MM.1S (cell line): ENCODE data around the gene CARHSP1.

ENCODE experiments used
- DNase-seq: peaks from one replicate; pipeline ENCODE4 v3.0.0-alpha.2; 2015
- H2AFZ ChIP-seq: fragments of 300-600 bp; sonication (generic); 2 replicates; pipeline ENCODE4 v1.6.0; 2016; ENCODE audit warnings: antibody characterized with exemption, low read length
- H3F3A ChIP-seq: fragments of 300-600 bp; sonication (generic); 2 replicates; pipeline ENCODE4 v1.6.1; 2016; ENCODE audit warnings: mild to moderate bottlenecking, antibody characterized with exemption, low read length, moderate library complexity, mixed read lengths; ENCODE audit not compliant: insufficient read depth
- H3K27ac ChIP-seq: fragments of 300-600 bp; sonication (generic); 2 replicates; pipeline ENCODE4 v1.5.1; 2016; ENCODE audit warnings: mild to moderate bottlenecking, low read length
- H3K27me3 ChIP-seq: fragments of 300-600 bp; sonication (generic); replicated peaks from 2 replicates; pipeline ENCODE4 v1.6.0; 2016; ENCODE audit warnings: low read length; ENCODE audit not compliant: insufficient read depth
- H3K36me3 ChIP-seq: fragments of 300-600 bp; sonication (generic); replicated peaks from 2 replicates; pipeline ENCODE4 v1.6.1; 2016; ENCODE audit warnings: mild to moderate bottlenecking, low read length, mixed read lengths; ENCODE audit not compliant: insufficient read depth
- H3K4me1 ChIP-seq: fragments of 300-600 bp; sonication (generic); 2 replicates; pipeline ENCODE4 v1.6.1; 2016; ENCODE audit warnings: low read length, mixed read lengths
- H3K4me2 ChIP-seq: fragments of 300-600 bp; sonication (generic); 2 replicates; pipeline ENCODE4 v1.6.0; 2016; ENCODE audit warnings: low read depth, low read length
- H3K4me3 ChIP-seq: fragments of 300-600 bp; sonication (generic); 2 replicates; pipeline ENCODE4 v1.5.1; 2016; ENCODE audit warnings: low read length, mixed read lengths
- H3K79me2 ChIP-seq: fragments of 300-600 bp; sonication (generic); 2 replicates; pipeline ENCODE4 v1.6.1; 2016; ENCODE audit warnings: mixed run types, low read length, mixed read lengths
- H3K9ac ChIP-seq: fragments of 300-600 bp; sonication (generic); 2 replicates; pipeline ENCODE4 v1.6.1; 2016; ENCODE audit warnings: low read length, mixed read lengths
- H3K9me2 ChIP-seq: fragments of 300-600 bp; sonication (generic); replicated peaks from 2 replicates; pipeline ENCODE4 v1.6.1; 2016; ENCODE audit warnings: mild to moderate bottlenecking, low read length, mixed read lengths; ENCODE audit not compliant: insufficient read depth
- H3K9me3 ChIP-seq: fragments of 300-600 bp; sonication (generic); replicated peaks from 2 replicates; pipeline ENCODE4 v1.6.1; 2016; ENCODE audit warnings: mild to moderate bottlenecking, low read length, mixed read lengths; ENCODE audit not compliant: insufficient read depth
- H4K20me1 ChIP-seq: fragments of 300-600 bp; sonication (generic); 2 replicates; pipeline ENCODE4 v1.6.1; 2016; ENCODE audit warnings: mild to moderate bottlenecking, low read length, moderate library complexity, mixed read lengths; ENCODE audit not compliant: insufficient read depth
- EZH2 ChIP-seq: fragments of 300-600 bp; sonication (generic); optimal IDR thresholded peaks from 2 replicates; pipeline ENCODE3; 2017; ENCODE audit warnings: low read depth, mild to moderate bottlenecking, antibody characterized with exemption, low read length, mixed read lengths
- EZH2phosphoT487 ChIP-seq: fragments of 300-600 bp; sonication (generic); IDR thresholded peaks from 2 replicates; pipeline ENCODE4 v1.6.1; 2018; ENCODE audit warnings: antibody characterized with exemption, low read length
- TF ChIP-seq, protein P1 (sequence below): fragments of 300-600 bp; sonication (generic); IDR thresholded peaks from 2 replicates; pipeline ENCODE4 v1.5.1; 2016; ENCODE audit warnings: antibody characterized with exemption, low read length, mixed read lengths

CARHSP1 gene

DNA sequence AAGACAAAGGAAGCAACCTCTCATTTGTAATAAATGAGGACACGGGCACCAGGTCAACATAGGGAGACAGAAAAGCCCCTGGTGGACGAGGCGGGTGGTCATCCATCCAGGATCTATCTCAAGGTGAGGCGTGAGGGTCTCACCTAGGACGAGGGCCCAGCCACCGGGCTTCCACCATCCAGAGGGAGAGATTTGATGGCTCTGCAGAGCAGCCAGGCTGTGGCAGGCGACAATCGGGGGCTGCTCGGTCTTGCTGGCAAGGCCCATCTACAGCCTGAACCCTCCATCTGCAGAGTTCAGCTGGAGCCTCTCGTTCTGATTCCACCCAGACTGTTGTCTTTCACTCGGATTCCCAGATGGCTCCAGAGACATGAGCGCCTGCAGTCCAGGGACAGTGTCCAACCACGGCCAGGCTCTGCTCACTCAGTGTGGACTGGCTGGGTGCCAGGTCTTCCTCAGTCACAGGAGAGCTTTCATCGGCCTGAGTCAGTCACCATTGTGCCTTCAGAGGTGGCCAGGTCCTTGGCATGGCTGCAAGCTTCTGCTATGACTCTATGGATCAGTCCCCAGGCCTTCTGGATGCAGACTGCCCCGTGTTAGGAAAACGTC lies 19.2 kb upstream of the CARHSP1 start:
- Histone ChIP-seq H3K36me3 (no peaks in the 10 kb centered on the region; the same call in 1 of the 2 replicates), H3K27ac (no peak overlapping the region)

DNA sequence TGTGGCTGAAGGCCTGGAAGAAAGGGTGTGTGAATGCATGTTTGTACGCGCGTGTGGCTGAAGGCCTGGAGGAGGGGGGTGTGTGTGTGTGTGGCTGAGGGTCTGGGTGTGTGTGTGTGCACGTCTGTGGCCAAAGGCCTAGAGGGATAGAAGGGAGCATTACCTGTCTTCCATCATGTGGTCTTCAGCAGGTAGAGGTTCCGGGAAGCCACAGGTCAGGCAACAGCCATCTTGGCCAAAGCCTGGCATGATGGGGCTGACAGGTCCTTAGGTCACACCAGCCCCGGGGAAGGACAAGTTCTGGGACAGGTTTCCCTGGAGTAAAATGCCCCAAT lies 18.6 kb upstream of the CARHSP1 start:
- no peak for DNase-seq
- TF ChIP-seq EZH2 (no peak), EZH2phosphoT487 (no peak)
- TF ChIP-seq, protein P1, sequence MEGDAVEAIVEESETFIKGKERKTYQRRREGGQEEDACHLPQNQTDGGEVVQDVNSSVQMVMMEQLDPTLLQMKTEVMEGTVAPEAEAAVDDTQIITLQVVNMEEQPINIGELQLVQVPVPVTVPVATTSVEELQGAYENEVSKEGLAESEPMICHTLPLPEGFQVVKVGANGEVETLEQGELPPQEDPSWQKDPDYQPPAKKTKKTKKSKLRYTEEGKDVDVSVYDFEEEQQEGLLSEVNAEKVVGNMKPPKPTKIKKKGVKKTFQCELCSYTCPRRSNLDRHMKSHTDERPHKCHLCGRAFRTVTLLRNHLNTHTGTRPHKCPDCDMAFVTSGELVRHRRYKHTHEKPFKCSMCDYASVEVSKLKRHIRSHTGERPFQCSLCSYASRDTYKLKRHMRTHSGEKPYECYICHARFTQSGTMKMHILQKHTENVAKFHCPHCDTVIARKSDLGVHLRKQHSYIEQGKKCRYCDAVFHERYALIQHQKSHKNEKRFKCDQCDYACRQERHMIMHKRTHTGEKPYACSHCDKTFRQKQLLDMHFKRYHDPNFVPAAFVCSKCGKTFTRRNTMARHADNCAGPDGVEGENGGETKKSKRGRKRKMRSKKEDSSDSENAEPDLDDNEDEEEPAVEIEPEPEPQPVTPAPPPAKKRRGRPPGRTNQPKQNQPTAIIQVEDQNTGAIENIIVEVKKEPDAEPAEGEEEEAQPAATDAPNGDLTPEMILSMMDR: no peak
- Histone ChIP-seq H3K27me3 (no peaks in the 10 kb centered on the region), H3K9me3 (no peaks in the 10 kb centered on the region), H3K79me2 (no peaks in the 10 kb centered on the region), H3K36me3 (no peaks in the 10 kb centered on the region), H4K20me1 (no peaks in the 10 kb centered on the region), H3K4me1 (no peaks in the 10 kb centered on the region), H3K4me2 (no peak overlapping the region), H2AFZ (no peak overlapping the region), H3F3A (0 out of 2 replicates have a peak, but pooled peaks cover 3% of the 10 kb centered on the region), H3K27ac (no peak overlapping the region), H3K9ac (no peak overlapping the region), H3K9me2 (no peaks in the 10 kb centered on the region), H3K4me3 (no peak overlapping the region)

More for the DNA sequence above, 19.2 kb upstream of the CARHSP1 start:
- no peaks in the 10 kb centered on the region for H4K20me1 ChIP-seq
- H2AFZ ChIP-seq: no peak overlapping the region
- H3K9me3 ChIP-seq: no peaks in the 10 kb centered on the region
- H3K4me3 ChIP-seq: no peak overlapping the region
- no peak overlapping the region for H3K4me2 ChIP-seq
- H3K79me2 ChIP-seq: no peaks in the 10 kb centered on the region
- H3F3A ChIP-seq: peaks cover 3% of the 10 kb centered on the region; the same call in 1 of the 2 replicates
- no peak overlapping the region for H3K9ac ChIP-seq
- TF ChIP-seq, protein P1: no peak
- no peak for TF ChIP-seq EZH2phosphoT487
- TF ChIP-seq EZH2: no peak
- H3K27me3 ChIP-seq: no peaks in the 10 kb centered on the region
- H3K4me1 ChIP-seq: no peaks in the 10 kb centered on the region
- DNase-seq: no peak
- no peaks in the 10 kb centered on the region for H3K9me2 ChIP-seq

DNA sequence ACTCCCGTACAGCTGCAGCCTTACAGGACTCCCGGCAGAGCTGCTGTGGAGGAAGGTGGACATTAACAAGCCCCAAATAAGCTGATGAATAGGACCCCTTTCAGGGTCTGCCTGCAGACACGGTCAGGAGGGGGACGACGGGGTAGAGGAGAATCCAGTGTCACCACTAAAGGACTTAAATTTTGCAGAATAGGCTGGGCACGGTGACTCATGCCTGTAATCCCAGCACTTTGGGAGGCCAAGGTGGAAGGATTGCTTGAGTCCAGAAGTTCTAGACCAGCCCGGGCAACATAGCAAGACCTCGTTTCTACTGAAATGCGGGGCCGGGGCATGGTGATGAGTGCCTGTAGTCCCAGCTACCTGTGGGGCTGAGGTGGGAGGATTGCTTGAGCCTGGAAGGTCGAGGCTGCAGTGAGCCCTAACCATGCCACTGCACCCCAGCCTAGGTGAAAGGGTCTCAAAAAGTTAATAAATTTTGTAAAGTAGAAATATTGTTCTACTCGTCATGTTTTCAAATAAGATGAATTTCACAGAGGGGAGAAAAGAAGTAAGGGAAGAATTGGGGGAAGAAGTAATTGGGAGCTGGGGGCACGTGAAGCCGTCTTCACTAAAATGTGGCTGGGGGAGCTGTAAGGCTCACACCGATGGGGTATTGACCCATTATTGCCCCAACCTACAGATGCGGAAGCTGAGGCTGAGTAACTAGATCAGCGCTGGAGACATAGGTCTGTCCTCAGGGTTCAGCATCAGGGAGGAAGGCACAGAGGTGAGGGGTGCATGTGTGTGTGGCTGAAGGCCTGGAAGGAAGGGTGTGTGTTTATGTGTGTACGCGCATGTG lies 18.0 kb upstream of the CARHSP1 start:
- Histone ChIP-seq H3K4me1 (no peaks in the 10 kb centered on the region), H3K36me3 (no peaks in the 10 kb centered on the region), H3K9me2 (no peaks in the 10 kb centered on the region), H2AFZ (no peak overlapping the region), H4K20me1 (no peaks in the 10 kb centered on the region), H3K4me2 (no peak overlapping the region), H3K9me3 (no peaks in the 10 kb centered on the region), H3K4me3 (no peak overlapping the region), H3K27me3 (no peaks in the 10 kb centered on the region), H3K9ac (no peak overlapping the region), H3K27ac (no peak overlapping the region), H3K79me2 (no peaks in the 10 kb centered on the region), H3F3A (0 out of 2 replicates have a peak, but pooled peaks cover 3% of the 10 kb centered on the region)
- no peak for DNase-seq
- TF ChIP-seq EZH2 (no peak), EZH2phosphoT487 (no peak)
- TF ChIP-seq, protein P1: no peak
